ENCODE measurements around the gene SLC4A1.

SLC4A1 gene

GRCh38 chr17:44207319-44207718 is 60.6 kb downstream of the SLC4A1 start:
- no peak for DNase-seq

DNA sequence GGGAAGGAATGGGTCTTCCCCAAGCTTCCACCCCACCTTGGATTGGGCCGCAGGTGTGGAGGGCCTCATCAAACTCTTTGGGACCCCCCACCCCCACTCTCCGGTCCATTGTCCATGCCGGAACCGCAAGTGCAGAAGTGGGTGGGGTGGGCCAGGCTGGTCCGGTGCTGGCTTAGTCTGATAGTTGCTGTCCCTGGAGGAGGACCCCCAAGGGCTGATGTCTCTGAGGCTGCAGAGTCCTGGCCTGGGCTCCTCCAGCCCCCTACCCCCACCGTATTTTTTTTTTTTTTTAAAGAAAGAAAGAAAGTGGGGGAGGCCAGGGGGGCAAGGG is 61.1 kb downstream of the SLC4A1 start:
- DNase-seq = no peak

GRCh38 chr17:44205962-44206824 is 61.7 kb downstream of the SLC4A1 start:
- no peak for DNase-seq

GRCh38 chr17:44204441-44204882 is 63.5 kb downstream of the SLC4A1 start:
- DNase-seq = no peak

DNA sequence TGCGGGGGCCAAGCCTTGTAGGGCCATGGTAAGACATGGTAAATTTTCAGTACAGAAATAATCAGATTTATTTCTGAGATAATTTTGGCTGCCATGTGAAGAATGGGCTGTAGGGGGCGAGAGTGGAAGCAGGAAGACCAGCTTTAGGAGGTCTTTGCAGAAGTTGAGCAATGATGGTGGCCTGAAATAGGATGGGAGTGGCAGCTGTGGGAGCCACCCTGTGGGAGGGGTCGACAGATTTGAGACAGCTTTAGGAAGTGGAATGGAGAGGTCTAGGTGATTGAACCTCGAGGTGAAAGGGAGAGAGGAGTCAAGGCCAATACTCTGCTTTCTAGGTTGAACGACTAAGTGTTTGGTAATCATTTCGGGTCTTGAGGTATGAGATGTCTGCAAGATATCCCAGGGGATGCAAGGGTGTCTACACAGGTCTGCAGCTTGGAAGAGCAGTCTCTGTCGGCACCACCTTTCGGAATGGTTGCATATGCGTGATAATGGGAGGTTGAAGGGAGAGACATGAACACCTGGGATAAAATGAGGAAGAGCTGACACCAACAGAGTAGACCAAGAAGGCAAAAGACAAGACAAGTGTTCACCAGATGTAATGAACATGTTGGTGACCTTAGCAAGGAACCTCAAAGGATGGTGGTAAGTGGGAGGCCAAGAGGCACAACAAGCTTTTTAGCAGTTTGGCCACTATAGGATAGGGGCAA is 64.0 kb downstream of the SLC4A1 start:
- peak in 3 of 51 donors; percentile 10 to 17 (median 13) for DNase-seq

GRCh38 chr17:44202756-44203155 is 65.2 kb downstream of the SLC4A1 start:
- DNase-seq = no peak

GRCh38 chr17:44200478-44201155 is 67.3 kb downstream of the SLC4A1 start:
- peak in 5 of 51 donors; percentile 24 to 57 (median 47) for DNase-seq

- DNase-seq = peak; percentile 77 to 98 (median 94)
These were observed 68.1 kb downstream of the SLC4A1 start, which contains the start of gene ATXN7L3 for GRCh38 chr17:44199553-44200477. Gene ATXN7L3 (minus strand): TSS chr17:44199884. CDS start chr17:44198070, 1,814 bp downstream.

- peak in 34 of 51 donors; percentile 24 to 74 (median 46) for DNase-seq
These were observed 69.0 kb downstream of the SLC4A1 start for GRCh38 chr17:44198721-44199552.
